HG03460 (cell line): Measurements from ENCODE around the gene HOXA11.

Experiments used
- ATAC-seq: cut with Tn5 transposase; IDR thresholded peaks from one replicate; pipeline ENCODE4 v1.9.1; 2021; ENCODE audit not compliant: unreplicated experiment

HOXA11 gene

GRCh38 chr7:27194002-27194352 is 8.9 kb upstream of the HOXA11 start:
- ATAC-seq = no peak

DNA sequence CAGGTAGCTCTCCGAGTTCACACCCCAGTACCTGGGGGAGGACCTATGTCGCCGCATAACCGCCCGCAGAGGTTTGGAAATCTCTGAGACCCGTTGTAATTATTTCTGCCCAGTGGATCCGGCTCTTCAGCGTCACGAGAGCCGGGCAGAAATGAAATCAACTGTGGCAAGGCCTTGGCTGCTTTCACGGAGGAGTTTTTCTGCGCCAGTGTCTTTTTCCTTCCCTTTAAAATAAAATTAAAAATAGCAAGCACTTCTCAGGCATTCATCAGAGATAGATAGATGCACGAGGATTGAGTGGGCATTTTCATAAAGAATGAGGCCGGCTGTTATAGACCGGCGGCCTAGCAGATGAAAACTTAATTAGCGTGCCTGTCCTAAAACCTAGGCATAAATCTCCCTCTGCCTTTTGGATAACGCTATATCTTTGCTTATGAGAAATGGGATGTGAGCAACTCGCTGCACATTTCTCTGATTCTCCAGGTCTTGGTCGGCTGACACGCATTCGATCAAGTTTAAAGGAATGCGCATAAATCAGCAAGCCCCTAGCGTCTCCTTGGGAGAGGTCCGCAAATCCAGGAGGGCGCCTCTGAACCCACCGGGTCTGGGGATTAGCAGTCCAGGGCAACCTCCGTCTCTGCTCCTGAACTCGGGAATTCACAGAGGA is 8.4 kb upstream of the HOXA11 start:
- no peak for ATAC-seq

- ATAC-seq = no peak
Measured at GRCh38 chr7:27192546-27193334, 7.7 kb upstream of the HOXA11 start.

GRCh38 chr7:27191833-27192545 is 7.0 kb upstream of the HOXA11 start:
- no peak for ATAC-seq

GRCh38 chr7:27191161-27191731 is 6.2 kb upstream of the HOXA11 start:
- ATAC-seq = no peak

DNA sequence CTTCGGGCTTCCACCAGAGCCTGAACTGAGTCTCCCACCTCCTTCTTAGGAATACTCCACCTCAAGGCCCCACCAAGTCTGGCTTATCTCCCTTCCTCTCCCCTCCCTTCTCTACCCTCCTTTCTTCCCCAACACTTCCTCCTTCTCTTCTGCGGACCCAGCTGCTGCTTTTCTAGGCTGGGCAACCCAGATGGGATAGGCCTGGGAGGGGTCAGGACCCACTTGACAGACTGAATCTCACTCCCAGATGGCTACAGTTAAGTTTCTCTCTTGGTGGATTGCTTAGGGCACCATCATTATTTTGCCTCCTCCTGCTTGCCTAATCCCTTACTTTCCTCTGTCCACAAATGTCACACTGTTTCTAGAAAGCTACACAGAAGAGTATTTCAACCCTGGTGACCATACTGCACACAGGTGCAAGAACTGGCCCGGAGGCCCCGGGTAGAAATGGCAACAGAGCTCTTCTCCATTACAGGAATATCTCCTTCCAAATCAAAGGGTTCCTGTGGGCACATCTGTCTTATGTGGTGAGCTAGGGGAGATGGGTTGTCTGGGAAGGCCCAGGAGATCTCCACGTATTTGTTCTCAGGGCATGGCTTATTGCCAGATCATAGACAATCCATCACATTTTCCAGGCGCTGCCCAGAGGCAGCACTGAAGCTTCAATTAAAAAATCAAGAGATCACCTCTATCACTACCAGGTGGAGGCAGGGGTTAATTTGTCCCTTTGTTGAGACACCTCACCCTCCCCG is 5.1 kb upstream of the HOXA11 start:
- no peak for ATAC-seq

GRCh38 chr7:27189295-27189996 is 4.4 kb upstream of the HOXA11 start:
- no peak for ATAC-seq

- no peak for ATAC-seq
Measured at GRCh38 chr7:27188386-27189294, 3.6 kb upstream of the HOXA11 start.

DNA sequence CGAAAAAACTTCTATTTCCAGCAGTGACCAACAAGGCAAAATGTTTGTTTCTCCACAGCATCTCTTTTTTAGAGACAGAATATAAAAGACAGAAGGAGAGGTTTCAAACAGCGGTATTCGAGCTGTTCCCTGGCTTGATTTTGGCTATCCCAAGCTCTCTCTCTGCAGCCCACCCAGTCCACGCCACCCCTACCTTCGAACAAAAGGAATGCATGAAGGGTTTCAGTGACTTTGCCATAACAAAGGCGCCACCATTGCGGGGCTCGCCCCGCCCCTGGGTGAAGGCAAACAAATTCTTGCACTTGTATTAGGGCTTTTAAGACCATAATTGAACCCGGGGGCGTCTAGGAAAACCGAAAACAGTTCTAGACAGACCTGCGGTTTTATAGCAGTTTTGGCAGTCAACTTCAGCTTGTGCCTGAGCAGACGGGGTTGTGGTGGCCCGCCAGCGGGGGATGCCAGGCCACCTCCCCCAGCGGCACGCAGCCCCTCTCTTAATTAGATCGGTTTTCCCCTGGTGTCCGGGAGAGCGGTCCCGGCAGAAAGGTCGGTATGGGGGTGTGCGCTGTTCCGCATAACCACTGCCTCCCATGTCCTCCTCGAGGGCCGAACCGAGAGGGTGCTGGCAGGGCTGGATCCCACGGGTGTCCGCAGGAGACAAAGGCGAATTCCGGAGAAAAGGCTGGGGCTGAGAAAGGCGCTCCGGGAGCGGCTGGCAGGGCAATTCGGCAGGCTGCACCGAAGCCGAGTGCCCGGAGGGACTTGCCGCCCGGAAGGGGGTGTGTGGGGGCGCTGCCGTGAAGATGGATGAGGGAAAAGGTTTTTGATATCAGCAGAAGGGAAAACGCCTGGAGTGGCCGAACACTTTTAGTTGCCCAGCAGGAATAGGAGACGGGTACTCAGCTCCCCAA is 2.7 kb upstream of the HOXA11 start:
- ATAC-seq = no peak

GRCh38 chr7:27186668-27187474 is 1.8 kb upstream of the HOXA11 start:
- ATAC-seq = no peak

- no peak for ATAC-seq
Measured at GRCh38 chr7:27185854-27186667, 1.0 kb upstream of the HOXA11 start.

DNA sequence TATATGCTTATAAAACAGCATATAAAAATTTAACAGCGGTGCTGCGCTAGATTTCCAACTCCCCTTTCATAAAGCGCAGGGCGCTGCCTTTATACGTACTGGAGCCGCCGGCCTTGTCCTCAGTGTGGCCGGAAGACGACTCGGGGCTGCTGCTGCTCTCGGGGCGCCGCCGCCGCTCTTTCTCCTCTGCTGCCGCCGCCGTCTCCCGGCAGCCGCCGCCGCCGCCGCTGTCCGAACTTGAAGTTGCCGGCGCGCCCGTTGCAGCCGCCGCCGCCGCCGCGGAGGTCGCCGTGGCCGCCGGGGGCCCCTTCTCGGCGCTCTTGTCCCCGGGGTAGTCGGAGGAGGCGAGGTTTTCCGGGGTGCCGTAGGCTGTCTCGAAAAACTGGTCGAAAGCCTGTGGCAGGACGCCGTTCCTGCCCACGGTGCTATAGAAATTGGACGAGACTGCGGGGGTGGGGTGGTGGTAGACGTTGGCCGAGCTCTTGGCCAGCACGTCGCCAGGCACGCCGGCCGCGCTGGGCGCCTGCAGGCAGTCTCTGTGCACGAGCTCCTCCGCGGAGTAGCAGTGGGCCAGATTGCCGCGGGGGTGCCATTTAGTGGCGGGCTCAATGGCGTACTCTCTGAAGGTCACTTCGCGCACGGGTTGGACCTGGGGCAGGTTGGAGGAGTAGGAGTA is 557 bp downstream of the HOXA11 start:
- ATAC-seq = no peak

- no peak for ATAC-seq
Measured at GRCh38 chr7:27183682-27184336, 1.2 kb downstream of the HOXA11 start.

DNA sequence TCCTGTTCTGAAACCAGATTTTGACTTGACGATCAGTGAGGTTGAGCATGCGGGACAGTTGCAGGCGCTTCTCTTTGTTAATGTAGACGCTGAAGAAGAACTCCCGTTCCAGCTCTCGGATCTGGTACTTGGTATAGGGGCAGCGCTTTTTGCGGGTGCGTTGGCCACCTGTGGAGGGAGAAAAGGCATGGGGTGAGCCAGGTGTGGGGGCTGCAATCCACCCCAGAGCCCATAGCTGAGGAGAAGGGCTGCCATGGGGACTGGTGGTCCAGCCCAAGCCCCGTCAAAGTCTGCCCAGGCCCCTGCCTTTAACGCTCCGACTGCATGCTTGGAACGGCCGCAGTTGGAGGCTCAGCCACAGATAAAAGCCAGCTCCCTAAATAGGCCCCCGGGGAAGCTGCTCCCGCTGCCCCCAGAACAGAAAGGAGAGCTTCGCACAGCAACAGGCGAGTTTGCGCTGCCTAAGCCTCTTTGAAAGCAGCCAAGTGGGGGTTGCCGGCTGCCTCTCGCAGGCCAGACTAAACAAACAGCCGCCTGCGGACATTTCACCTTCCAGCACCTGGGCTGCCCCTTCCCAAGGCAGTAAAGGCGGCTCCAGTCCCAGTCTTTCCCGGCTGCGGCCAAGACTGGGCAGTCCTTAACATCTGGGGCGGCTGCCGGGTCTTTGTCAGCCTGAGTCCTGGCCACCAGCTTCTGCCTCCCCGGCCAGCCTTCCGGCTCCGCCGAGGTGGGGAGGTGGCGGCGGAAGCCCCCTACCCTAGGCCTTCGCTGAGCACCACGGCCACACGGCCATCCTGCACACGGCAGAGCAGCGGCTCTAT is 2.0 kb downstream of the HOXA11 start:
- ATAC-seq = no peak
